GM12878 (cell line): ENCODE measurements around the gene RPS6KA2. TPM values are rescaled to one million over a fixed set of nuclear protein-coding genes. Genes with fewer than 3 reads are reported as not detected.

Experiments
- BACH1 ChIP-seq: fragments of 450-650 bp; IDR thresholded peaks from 2 replicates; pipeline ENCODE4 v1.6.1; 2017; ENCODE audit warnings: mild to moderate bottlenecking, borderline replicate concordance
- BHLHE40 ChIP-seq, 2 experiments: fragments of 450-650 bp in 1 of 2; IDR thresholded peaks; 2 replicates each; pipeline ENCODE4 v1.6.1; 2011 to 2017; ENCODE audit warnings: low read depth in 2 of 2, borderline replicate concordance in 1 of 2, improper control_type of control experiment in 1 of 2, low read length in 1 of 2, mild to moderate bottlenecking in 1 of 2
- CREM ChIP-seq: IDR thresholded peaks from 2 replicates; pipeline ENCODE4 v1.6.1; 2014; ENCODE audit warnings: antibody characterized with exemption, low read depth
- E2F8 ChIP-seq: fragments of 450-650 bp; IDR thresholded peaks from 2 replicates; pipeline ENCODE4 v1.6.1; 2018; ENCODE audit warnings: mild to moderate bottlenecking, low read depth, moderate library complexity; ENCODE audit not compliant: partially characterized antibody
- ELK1 ChIP-seq: IDR thresholded peaks from 2 replicates; pipeline ENCODE4 v1.6.1; 2012; ENCODE audit warnings: low read depth, low read length, improper control_type of control experiment
- HDAC6 ChIP-seq: fragments of 200-600 bp; sonication (generic); IDR thresholded peaks from one replicate; pipeline ENCODE4 v1.8.0; 2017; ENCODE audit warnings: antibody characterized with exemption; ENCODE audit not compliant: unreplicated experiment
- MAX ChIP-seq: IDR thresholded peaks from 2 replicates; pipeline ENCODE4 v1.6.1; 2012; ENCODE audit warnings: low read depth, low read length, improper control_type of control experiment
- PBX3 ChIP-seq: IDR thresholded peaks from 2 replicates; pipeline ENCODE4 v1.6.1; 2011; ENCODE audit warnings: mild to moderate bottlenecking, low read depth, low read length, moderate library complexity; ENCODE audit not compliant: insufficient replicate concordance
- RBBP5 ChIP-seq: fragments of 200-600 bp; sonication (generic); conservative IDR thresholded peaks from 2 replicates; pipeline ENCODE4 v1.6.1; 2016
- RELA ChIP-seq: fragments of 450-650 bp; IDR thresholded peaks from 2 replicates; pipeline ENCODE4 v1.8.0; 2014; ENCODE audit warnings: borderline replicate concordance; ENCODE audit not compliant: partially characterized antibody
- TCF12 ChIP-seq: IDR thresholded peaks from 2 replicates; pipeline ENCODE4 v1.6.1; 2011; ENCODE audit warnings: low read depth, mild to moderate bottlenecking, low read length
- YY1 ChIP-seq: IDR thresholded peaks from 2 replicates; pipeline ENCODE4 v1.6.1; 2011; ENCODE audit warnings: low read depth, mild to moderate bottlenecking, low read length
- polyA plus RNA-seq, 11 experiments: library from polyadenylated mRNA; depleted of rRNA in 4 of 11; unstranded in 6 of 11; stranded (reverse) in 5 of 11; fragments of >200 nt; fragmentation: Nextera tagmentation in 4 of 11; fragmentation: Illumina TruSeq in 1 of 11; extraction: Ambion mirVana in 4 of 11; extraction: Trizol in 1 of 11; gene quantifications; 1 replicate in 1 of 11; 2 replicates in 10 of 11; pipeline versions ENCODE4 v1.2.1 to v1.2.3, GENCODE V29; 2011 to 2016; ENCODE audit warnings: inconsistent platforms in 2 of 11, missing spikeins in 2 of 11, low read depth in 1 of 11
- total RNA-seq, 4 experiments: library from RNA; depleted of rRNA in 3 of 4; stranded (reverse); fragments of >200 nt in 3 of 4; fragmentation: Illumina TruSeq in 1 of 4; extraction: Trizol in 1 of 4; gene quantifications; 2 replicates each; pipeline versions ENCODE4 v1.2.1 to v1.2.3, GENCODE V29; 2013 to 2021

RPS6KA2 gene
- total and polyA plus RNA-seq, 10 of the 15 experiments (the other 5 are each of a cell fraction or from before 2014, with no cell fraction given), result 0.02 to 1.0 (median 0.22) TPM; not detected in 1

- TF ChIP-seq BHLHE40 (IDR thresholded peaks at IDR 0.05; ENCODE audit: borderline replicate concordance in 1 of 2, low read depth in 2 of 2, low read length in 1 of 2) (no peak), TCF12 (no peak), YY1 (no peak), RELA (no peak), BACH1 (no peak), E2F8 (no peak), ELK1 (no peak), HDAC6 (no peak), CREM (no peak), RBBP5 (no peak), PBX3 (no peak), MAX (no peak)
These were observed 34.5 kb upstream of the RPS6KA2 start (continued) for GRCh38 chr6:166661327-166662085.
